K562 (cell line): ENCODE data around the gene ZNF407. TPM values are rescaled to one million over a fixed set of nuclear protein-coding genes. Genes with fewer than 3 reads are reported as not detected.

Experiments
- ATAC-seq: fragments of 200-7000 bp; cut with Tn5 transposase; 3 replicates; pipeline ENCODE4 v1.9.1; 2020; ENCODE audit warnings: moderate library complexity
- BruUV-seq: library from RNA; stranded (reverse); fragments of 400-500 nt; replicated peaks from 2 replicates; lab custom pipeline; 2021; lab: Mats Ljungman, UMichigan
- CTCF ChIA-PET: fragments of 300-600 bp; formaldehyde crosslinking; extraction: SDS; loops from one replicate; lab custom pipeline; 2021; ENCODE audit warnings: low intra/inter-chr PET ratio; lab: Yijun Ruan, JAX
- POLR2A ChIA-PET: fragments of 300-600, 350-650 bp; sonication (Branson Sonifier 250); formaldehyde crosslinking; extraction: SDS; loops from one replicate; lab custom pipeline; 2021; ENCODE audit warnings: antibody characterized with exemption, inconsistent platforms; lab: Yijun Ruan, JAX
- DNase-seq, 4 experiments: peaks; one replicate each; pipeline versions ENCODE4 v3.0.0 to v3.0.0-alpha.2; 2011 to 2018; ENCODE audit warnings: low spot score in 3 of 4, mixed read lengths in 3 of 4; ENCODE audit errors: extremely low read depth in 1 of 4
- FAIRE-seq: peaks from 2 replicates; lab custom pipeline; 2011; peaks lifted over from hg19 to GRCh38; lab: Jason Lieb, UNC
- H2AFZ ChIP-seq: 2 replicates; pipeline ENCODE4 v1.6.0; 2011; ENCODE audit warnings: low read depth, low read length, control low read depth, inconsistent platforms
- H3K27ac ChIP-seq: fragments of 200-600 bp; 3 replicates; pipeline ENCODE4 v1.8.0; 2011; ENCODE audit warnings: low read depth, mild to moderate bottlenecking, control low read depth, inconsistent platforms, low read length, moderate library complexity, mixed read lengths; ENCODE audit errors: extremely low read depth
- H3K27me3 ChIP-seq, 2 experiments: fragments of 300-600 bp in 1 of 2; 2 replicates in 1 of 2; 3 replicates in 1 of 2; pipeline versions ENCODE4 v1.6.0 to v1.8.0; 2011; ENCODE audit warnings: inconsistent platforms in 2 of 2, low read length in 2 of 2, mild to moderate bottlenecking in 1 of 2, mixed read lengths in 1 of 2, moderate library complexity in 1 of 2; ENCODE audit not compliant: control insufficient read depth in 2 of 2, insufficient read depth in 2 of 2
- H3K36me3 ChIP-seq: fragments of 300-600 bp; 3 replicates; pipeline ENCODE4 v1.8.0; 2011; ENCODE audit warnings: mild to moderate bottlenecking, low read length, inconsistent platforms; ENCODE audit not compliant: control insufficient read depth, insufficient read depth
- H3K4me1 ChIP-seq, 2 experiments: fragments of 200-600 bp in 1 of 2; replicated peaks in 1 of 2; 2 replicates in 1 of 2; 3 replicates in 1 of 2; pipeline versions ENCODE4 v1.5.1 to v1.8.0; 2011; ENCODE audit warnings: inconsistent platforms in 2 of 2, low read length in 2 of 2, mild to moderate bottlenecking in 1 of 2, mixed read lengths in 1 of 2, moderate library complexity in 1 of 2; ENCODE audit not compliant: control insufficient read depth in 2 of 2, insufficient read depth in 2 of 2
- H3K4me2 ChIP-seq: 2 replicates; pipeline ENCODE4 v1.6.1; 2011; ENCODE audit warnings: low read length, control low read depth, inconsistent platforms, mixed read lengths; ENCODE audit not compliant: insufficient read depth
- H3K4me3 ChIP-seq: fragments of 200-600 bp; sonication (generic), shearing (Covaris generic); 2 replicates; pipeline ENCODE4 v1.5.1; 2016; ENCODE audit warnings: control low read depth, inconsistent platforms
- H3K79me2 ChIP-seq: fragments of 200-600 bp; 3 replicates; pipeline ENCODE4 v1.8.0; 2011; ENCODE audit warnings: low read length, inconsistent platforms; ENCODE audit not compliant: control insufficient read depth, insufficient read depth
- H3K9ac ChIP-seq, 2 experiments: 2 replicates each; pipeline versions ENCODE4 v1.6.0 to v1.6.1; 2011; ENCODE audit warnings: low read depth in 2 of 2, low read length in 2 of 2, control low read depth in 1 of 2, inconsistent platforms in 1 of 2, mild to moderate bottlenecking in 1 of 2, mixed read lengths in 1 of 2; ENCODE audit not compliant: insufficient read depth in 1 of 2
- H3K9me1 ChIP-seq: one replicate; pipeline ENCODE4 v1.6.0; 2011; ENCODE audit warnings: inconsistent platforms, mild to moderate bottlenecking, low read length, moderate library complexity; ENCODE audit not compliant: control insufficient read depth, insufficient read depth
- H3K9me3 ChIP-seq: replicated peaks from 2 replicates; pipeline ENCODE4 v1.5.1; 2011; ENCODE audit warnings: low read depth, low read length, inconsistent platforms; ENCODE audit not compliant: control insufficient read depth, insufficient read depth
- H4K20me1 ChIP-seq: replicated peaks from 2 replicates; pipeline ENCODE4 v1.6.1; 2011; ENCODE audit warnings: low read length, inconsistent platforms, mixed read lengths; ENCODE audit not compliant: control insufficient read depth, insufficient read depth
- CHD1 ChIP-seq: fragments of 200-600 bp; sonication (generic); IDR thresholded peaks from one replicate; pipeline ENCODE4 v1.6.1; 2012; ENCODE audit warnings: mild to moderate bottlenecking, moderate library complexity, low read length, inconsistent platforms
- CREBBP ChIP-seq: IDR thresholded peaks from one replicate; pipeline ENCODE4 v1.6.1; 2012; ENCODE audit warnings: low read depth, mild to moderate bottlenecking, control low read depth, inconsistent platforms, low read length
- DMBX1 ChIP-seq: fragments of 250-450 bp; sonication (Bioruptor Pico); IDR thresholded peaks from 2 replicates; pipeline ENCODE4 v1.8.0; 2022; ENCODE audit warnings: inconsistent platforms, mild to moderate bottlenecking, moderate library complexity, borderline replicate concordance
- HIVEP1 ChIP-seq: fragments of 250-450 bp; sonication (Bioruptor Pico); IDR thresholded peaks from 2 replicates; pipeline ENCODE4 v1.4.0; 2020; ENCODE audit warnings: mild to moderate bottlenecking
- POU5F1 ChIP-seq: fragments of 150-350 bp; IDR thresholded peaks from 2 replicates; pipeline ENCODE4 v1.6.1; 2014; ENCODE audit warnings: borderline replicate concordance, low read length, low read depth, mild to moderate bottlenecking; ENCODE audit not compliant: partially characterized antibody
- ZNF146 ChIP-seq: IDR thresholded peaks from one replicate; pipeline ENCODE4 v1.6.1; 2018; ENCODE audit warnings: missing compliant biosample characterization; ENCODE audit not compliant: unreplicated experiment
- ZNF354B ChIP-seq: fragments of 250-450 bp; sonication (Bioruptor Pico); IDR thresholded peaks from 2 replicates; pipeline ENCODE4 v1.4.0; 2020
- ZNF785 ChIP-seq: fragments of 250-450 bp; sonication (Bioruptor Pico); IDR thresholded peaks from 2 replicates; pipeline ENCODE4 v1.4.0; 2020; ENCODE audit warnings: mild to moderate bottlenecking
- WGBS: fragments of 100-300 bp; shearing (Covaris generic); methylation state at CpG from one replicate; pipeline ENCODE4 v1.1.6; 2016; ENCODE audit warnings: low coverage, mixed read lengths; ENCODE audit not compliant: insufficient coverage; ENCODE audit errors: missing lambda C conversion rate; 5-methylcytosine and 5-hydroxymethylcytosine counted together
- in situ Hi-C: fragments of 300-500 bp; cut with MboI; formaldehyde crosslinking; loops from 4 replicates; pipeline ENCODE4 v1.15.0; 2018; ENCODE audit warnings: inconsistent platforms, mixed read lengths
- intact Hi-C: fragments of 100-400 bp; cut with micrococcal nuclease; formaldehyde crosslinking; loops from 2 replicates; pipeline ENCODE4 v1.14.2; 2022
- polyA plus RNA-seq, 8 experiments: library from polyadenylated mRNA; depleted of rRNA in 4 of 8; stranded (reverse) in 5 of 8; unstranded in 3 of 8; fragments of >200 nt; fragmentation: Nextera tagmentation in 2 of 8; fragmentation: Illumina TruSeq in 1 of 8; extraction: Ambion mirVana in 2 of 8; extraction: Trizol in 1 of 8; gene quantifications; 2 replicates each; pipeline versions ENCODE4 v1.2.1 to v1.2.3, GENCODE V29; 2011 to 2014; ENCODE audit warnings: inconsistent platforms in 1 of 8, missing spikeins in 1 of 8
- total RNA-seq, 7 experiments: library from RNA; depleted of rRNA in 6 of 7; stranded (reverse); fragments of >200 nt in 6 of 7; fragmentation: Illumina TruSeq in 2 of 7; extraction: Trizol in 2 of 7; gene quantifications; 2 replicates each; pipeline versions ENCODE4 v1.2.1 to v1.2.3, GENCODE V29; 2011 to 2021; ENCODE audit warnings: low replicate concordance in 1 of 7
- TF ChIP-seq, protein P1 (sequence below), 2 experiments: IDR thresholded peaks; 2 replicates each; pipeline ENCODE4 v1.6.1; 2012; ENCODE audit warnings: improper control_type of control experiment in 2 of 2, low read depth in 2 of 2, low read length in 2 of 2, borderline replicate concordance in 1 of 2
- TF ChIP-seq, protein P2 (sequence below): fragments of 250-450 bp; sonication (Bioruptor Pico); IDR thresholded peaks from 2 replicates; pipeline ENCODE4 v1.4.0; 2020; ENCODE audit warnings: mild to moderate bottlenecking, moderate library complexity
- TF ChIP-seq, protein P3 (sequence below): fragments of 250-450 bp; sonication (Bioruptor Pico); IDR thresholded peaks from 2 replicates; pipeline ENCODE4 v1.9.0; 2021; ENCODE audit warnings: mild to moderate bottlenecking, inconsistent platforms

ZNF407 gene
- total and polyA plus RNA-seq, 9 of the 15 experiments (the other 6 are each of a cell fraction or from before 2014, with no cell fraction given) = 0.21 to 5.4 (median 2.3) TPM

DNA sequence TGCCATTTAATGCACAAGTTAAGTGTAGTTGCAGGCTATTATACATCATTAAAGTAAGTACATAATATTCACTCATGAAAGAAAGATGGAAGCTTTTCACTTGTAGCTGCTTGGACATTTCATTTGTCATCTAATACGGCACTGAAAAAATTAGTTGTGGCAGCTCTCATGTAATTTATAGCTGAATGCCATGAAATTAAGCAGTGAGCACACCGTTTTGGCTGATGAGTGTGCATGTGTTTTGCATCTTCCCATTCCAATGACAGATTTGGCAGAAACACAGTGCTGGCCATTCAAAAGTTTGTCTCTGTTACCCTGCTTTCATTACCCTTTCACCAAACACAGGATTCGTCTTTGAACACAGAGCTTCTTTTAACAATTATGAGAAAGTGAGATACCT lies 437.3 kb downstream of the ZNF407 start:
- H3K4me3 ChIP-seq = no peak overlapping the region
- FAIRE-seq = no peak

More for the DNA sequence above, 437.3 kb downstream of the ZNF407 start:
- TF ChIP-seq ZNF785 (CRISPR knock-in tag) = no peak
- TF ChIP-seq, protein P1, sequence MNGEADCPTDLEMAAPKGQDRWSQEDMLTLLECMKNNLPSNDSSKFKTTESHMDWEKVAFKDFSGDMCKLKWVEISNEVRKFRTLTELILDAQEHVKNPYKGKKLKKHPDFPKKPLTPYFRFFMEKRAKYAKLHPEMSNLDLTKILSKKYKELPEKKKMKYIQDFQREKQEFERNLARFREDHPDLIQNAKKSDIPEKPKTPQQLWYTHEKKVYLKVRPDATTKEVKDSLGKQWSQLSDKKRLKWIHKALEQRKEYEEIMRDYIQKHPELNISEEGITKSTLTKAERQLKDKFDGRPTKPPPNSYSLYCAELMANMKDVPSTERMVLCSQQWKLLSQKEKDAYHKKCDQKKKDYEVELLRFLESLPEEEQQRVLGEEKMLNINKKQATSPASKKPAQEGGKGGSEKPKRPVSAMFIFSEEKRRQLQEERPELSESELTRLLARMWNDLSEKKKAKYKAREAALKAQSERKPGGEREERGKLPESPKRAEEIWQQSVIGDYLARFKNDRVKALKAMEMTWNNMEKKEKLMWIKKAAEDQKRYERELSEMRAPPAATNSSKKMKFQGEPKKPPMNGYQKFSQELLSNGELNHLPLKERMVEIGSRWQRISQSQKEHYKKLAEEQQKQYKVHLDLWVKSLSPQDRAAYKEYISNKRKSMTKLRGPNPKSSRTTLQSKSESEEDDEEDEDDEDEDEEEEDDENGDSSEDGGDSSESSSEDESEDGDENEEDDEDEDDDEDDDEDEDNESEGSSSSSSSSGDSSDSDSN (IDR thresholded peaks at IDR 0.05; ENCODE audit: borderline replicate concordance in 1 of 2, low read depth in 2 of 2, low read length in 2 of 2) = no peak
- TF ChIP-seq, protein P2, sequence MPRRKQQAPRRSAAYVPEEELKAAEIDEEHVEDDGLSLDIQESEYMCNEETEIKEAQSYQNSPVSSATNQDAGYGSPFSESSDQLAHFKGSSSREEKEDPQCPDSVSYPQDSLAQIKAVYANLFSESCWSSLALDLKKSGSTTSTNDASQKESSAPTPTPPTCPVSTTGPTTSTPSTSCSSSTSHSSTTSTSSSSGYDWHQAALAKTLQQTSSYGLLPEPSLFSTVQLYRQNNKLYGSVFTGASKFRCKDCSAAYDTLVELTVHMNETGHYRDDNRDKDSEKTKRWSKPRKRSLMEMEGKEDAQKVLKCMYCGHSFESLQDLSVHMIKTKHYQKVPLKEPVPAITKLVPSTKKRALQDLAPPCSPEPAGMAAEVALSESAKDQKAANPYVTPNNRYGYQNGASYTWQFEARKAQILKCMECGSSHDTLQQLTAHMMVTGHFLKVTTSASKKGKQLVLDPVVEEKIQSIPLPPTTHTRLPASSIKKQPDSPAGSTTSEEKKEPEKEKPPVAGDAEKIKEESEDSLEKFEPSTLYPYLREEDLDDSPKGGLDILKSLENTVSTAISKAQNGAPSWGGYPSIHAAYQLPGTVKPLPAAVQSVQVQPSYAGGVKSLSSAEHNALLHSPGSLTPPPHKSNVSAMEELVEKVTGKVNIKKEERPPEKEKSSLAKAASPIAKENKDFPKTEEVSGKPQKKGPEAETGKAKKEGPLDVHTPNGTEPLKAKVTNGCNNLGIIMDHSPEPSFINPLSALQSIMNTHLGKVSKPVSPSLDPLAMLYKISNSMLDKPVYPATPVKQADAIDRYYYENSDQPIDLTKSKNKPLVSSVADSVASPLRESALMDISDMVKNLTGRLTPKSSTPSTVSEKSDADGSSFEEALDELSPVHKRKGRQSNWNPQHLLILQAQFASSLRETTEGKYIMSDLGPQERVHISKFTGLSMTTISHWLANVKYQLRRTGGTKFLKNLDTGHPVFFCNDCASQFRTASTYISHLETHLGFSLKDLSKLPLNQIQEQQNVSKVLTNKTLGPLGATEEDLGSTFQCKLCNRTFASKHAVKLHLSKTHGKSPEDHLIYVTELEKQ = no peak
- no peak for TF ChIP-seq ZNF354B (CRISPR knock-in tag)
- TF ChIP-seq, protein P3, sequence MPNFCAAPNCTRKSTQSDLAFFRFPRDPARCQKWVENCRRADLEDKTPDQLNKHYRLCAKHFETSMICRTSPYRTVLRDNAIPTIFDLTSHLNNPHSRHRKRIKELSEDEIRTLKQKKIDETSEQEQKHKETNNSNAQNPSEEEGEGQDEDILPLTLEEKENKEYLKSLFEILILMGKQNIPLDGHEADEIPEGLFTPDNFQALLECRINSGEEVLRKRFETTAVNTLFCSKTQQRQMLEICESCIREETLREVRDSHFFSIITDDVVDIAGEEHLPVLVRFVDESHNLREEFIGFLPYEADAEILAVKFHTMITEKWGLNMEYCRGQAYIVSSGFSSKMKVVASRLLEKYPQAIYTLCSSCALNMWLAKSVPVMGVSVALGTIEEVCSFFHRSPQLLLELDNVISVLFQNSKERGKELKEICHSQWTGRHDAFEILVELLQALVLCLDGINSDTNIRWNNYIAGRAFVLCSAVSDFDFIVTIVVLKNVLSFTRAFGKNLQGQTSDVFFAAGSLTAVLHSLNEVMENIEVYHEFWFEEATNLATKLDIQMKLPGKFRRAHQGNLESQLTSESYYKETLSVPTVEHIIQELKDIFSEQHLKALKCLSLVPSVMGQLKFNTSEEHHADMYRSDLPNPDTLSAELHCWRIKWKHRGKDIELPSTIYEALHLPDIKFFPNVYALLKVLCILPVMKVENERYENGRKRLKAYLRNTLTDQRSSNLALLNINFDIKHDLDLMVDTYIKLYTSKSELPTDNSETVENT = no peak
- no peak for TF ChIP-seq HIVEP1 (CRISPR knock-in tag)
- TF ChIP-seq CREBBP = no peak
- TF ChIP-seq CHD1 = no peak
- no peak for TF ChIP-seq ZNF146 (CRISPR knock-in tag)
- TF ChIP-seq POU5F1 = no peak
- no peak for TF ChIP-seq DMBX1 (CRISPR knock-in tag)
- Histone ChIP-seq H3K27me3 (peaks cover 0 to 4% of the 10 kb centered on the region in 2 experiments; a peak in 1 of 5 replicates), H3K79me2 (no peaks in the 10 kb centered on the region), H3K9ac (no peak overlapping the region), H3K27ac (no peak overlapping the region), H3K4me2 (no peak overlapping the region), H3K36me3 (no peaks in the 10 kb centered on the region), H2AFZ (no peak overlapping the region), H4K20me1 (no peaks in the 10 kb centered on the region), H3K4me1 (no peaks in the 10 kb centered on the region; a peak in 1 of 5 replicates), H3K9me1 (no peaks in the 10 kb centered on the region), H3K9me3 (no peaks in the 10 kb centered on the region)
- 10% methylated on average over 3 of the region's 3 CpGs for WGBS
- ChIA-PET CTCF (no interaction called here), POLR2A (no interaction called here)
- no peak for DNase-seq
- in situ Hi-C loops = no loop called here
- intact Hi-C loops = no loop called here
- BruUV-seq = no TSS peak
- no peak for ATAC-seq
